DND-41 (cell line): ENCODE measurements around the gene RNF4.
A peak's percentile ranks its signal among the peaks of the same experiment; 100 is the strongest.

Source experiments
- ATAC-seq: fragments of 200-7000 bp; cut with Tn5 transposase; 3 replicates; pipeline ENCODE4 v1.9.1; 2021; ENCODE audit warnings: low read depth; ENCODE audit not compliant: insufficient read depth
- DNase-seq: peaks from one replicate; pipeline ENCODE4 v3.0.0-alpha.2; 2020
- H2AFZ ChIP-seq: 2 replicates; pipeline ENCODE4 v1.6.0; 2012; ENCODE audit warnings: low read depth, low read length
- H3K27ac ChIP-seq: 2 replicates; pipeline ENCODE4 v1.5.1; 2012; ENCODE audit warnings: low read length, inconsistent platforms
- H3K27me3 ChIP-seq: fragments of 200-600 bp; sonication (generic); 2 replicates; pipeline ENCODE4 v1.6.0; 2012; ENCODE audit warnings: low read length, mild to moderate bottlenecking, inconsistent platforms; ENCODE audit not compliant: insufficient read depth, poor library complexity
- H3K36me3 ChIP-seq: 2 replicates; pipeline ENCODE4 v1.5.1; 2012; ENCODE audit warnings: low read length, inconsistent platforms; ENCODE audit not compliant: insufficient read depth
- H3K4me1 ChIP-seq: 2 replicates; pipeline ENCODE4 v1.5.1; 2012; ENCODE audit warnings: mild to moderate bottlenecking, low read length; ENCODE audit not compliant: insufficient read depth
- H3K4me2 ChIP-seq: 2 replicates; pipeline ENCODE4 v1.6.0; 2012; ENCODE audit warnings: mild to moderate bottlenecking, moderate library complexity, low read length, inconsistent platforms; ENCODE audit not compliant: insufficient read depth
- H3K4me3 ChIP-seq, 2 experiments: fragments of 200-600 bp in 1 of 2; shearing (Covaris generic) in 1 of 2; 2 replicates each; pipeline ENCODE4 v1.5.1; 2012 to 2016; ENCODE audit warnings: inconsistent platforms in 2 of 2, low read length in 2 of 2, mild to moderate bottlenecking in 2 of 2, low read depth in 1 of 2, moderate library complexity in 1 of 2
- H3K79me2 ChIP-seq: 2 replicates; pipeline ENCODE4 v1.6.0; 2012; ENCODE audit warnings: low read length, inconsistent platforms; ENCODE audit not compliant: insufficient read depth
- H3K9ac ChIP-seq: 2 replicates; pipeline ENCODE4 v1.6.0; 2012; ENCODE audit warnings: low read depth, mild to moderate bottlenecking, inconsistent platforms, low read length, moderate library complexity
- H3K9me3 ChIP-seq: 2 replicates; pipeline ENCODE4 v1.5.1; 2012; ENCODE audit warnings: low read length, moderate library complexity, mild to moderate bottlenecking, inconsistent platforms; ENCODE audit not compliant: insufficient read depth, severe bottlenecking
- H4K20me1 ChIP-seq: 2 replicates; pipeline ENCODE4 v1.6.0; 2012; ENCODE audit warnings: low read length; ENCODE audit not compliant: insufficient read depth
- EZH2 ChIP-seq: IDR thresholded peaks from 3 replicates; pipeline ENCODE4 v1.6.1; 2012; ENCODE audit warnings: borderline replicate concordance, low read depth, mild to moderate bottlenecking, moderate library complexity, low read length, inconsistent platforms; ENCODE audit not compliant: severe bottlenecking
- TF ChIP-seq, protein P1 (sequence below): IDR thresholded peaks from 2 replicates; pipeline ENCODE4 v1.5.1; 2012; ENCODE audit warnings: borderline replicate concordance, low read length, moderate library complexity, mild to moderate bottlenecking; ENCODE audit not compliant: poor library complexity, severe bottlenecking; ENCODE audit errors: extremely low read depth

RNF4 gene

DNA sequence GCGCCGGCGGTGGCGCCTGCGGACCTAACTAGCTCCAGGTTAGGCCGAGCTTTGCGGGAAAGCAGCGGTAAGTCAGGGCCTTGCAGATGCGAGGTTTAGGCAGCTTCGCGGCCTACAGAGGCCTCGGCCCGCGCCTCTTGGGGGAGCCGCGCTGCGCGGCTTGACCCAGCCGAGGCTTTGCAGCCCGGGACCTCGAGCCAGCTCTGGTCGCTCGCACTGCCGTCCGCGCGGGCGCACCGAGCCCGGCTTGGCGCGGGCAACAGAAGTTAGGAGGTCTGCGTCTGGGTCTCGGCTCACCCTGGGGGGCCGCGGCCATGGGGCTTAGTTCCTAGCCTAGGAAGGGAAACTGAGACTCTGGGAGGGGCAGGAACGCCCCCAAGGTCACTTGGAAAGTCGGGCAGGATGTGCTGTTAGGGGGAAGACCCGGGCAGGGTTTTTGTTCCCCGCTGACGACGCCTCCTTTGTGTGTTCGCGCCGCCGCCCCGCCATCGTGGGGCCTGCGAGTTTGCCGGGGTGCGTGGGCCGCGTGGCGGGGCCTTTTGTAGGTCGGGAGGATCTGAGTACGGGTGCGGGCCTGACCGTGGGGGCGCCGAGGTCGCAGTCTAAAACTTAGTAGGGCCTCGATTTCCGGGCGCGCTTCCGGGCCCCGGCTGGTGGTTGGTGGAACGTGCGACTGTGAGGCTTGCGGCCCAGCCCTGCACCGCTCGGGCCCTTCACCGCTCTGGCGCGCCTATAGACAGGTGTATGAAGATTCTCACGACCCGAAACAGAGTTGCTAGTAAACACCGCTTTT is 482 bp downstream of the RNF4 start:
- peak; percentile 78 for DNase-seq
- peak overlapping the region; percentile 83 for H3K4me2 ChIP-seq
- H3K27me3 ChIP-seq = no peaks in the 10 kb centered on the region
- peak overlapping the region; percentile 76 for H2AFZ ChIP-seq
- no peaks in the 10 kb centered on the region for H3K9me3 ChIP-seq
- H3K79me2 ChIP-seq = peaks cover 70% of the 10 kb centered on the region
- TF ChIP-seq, protein P1, sequence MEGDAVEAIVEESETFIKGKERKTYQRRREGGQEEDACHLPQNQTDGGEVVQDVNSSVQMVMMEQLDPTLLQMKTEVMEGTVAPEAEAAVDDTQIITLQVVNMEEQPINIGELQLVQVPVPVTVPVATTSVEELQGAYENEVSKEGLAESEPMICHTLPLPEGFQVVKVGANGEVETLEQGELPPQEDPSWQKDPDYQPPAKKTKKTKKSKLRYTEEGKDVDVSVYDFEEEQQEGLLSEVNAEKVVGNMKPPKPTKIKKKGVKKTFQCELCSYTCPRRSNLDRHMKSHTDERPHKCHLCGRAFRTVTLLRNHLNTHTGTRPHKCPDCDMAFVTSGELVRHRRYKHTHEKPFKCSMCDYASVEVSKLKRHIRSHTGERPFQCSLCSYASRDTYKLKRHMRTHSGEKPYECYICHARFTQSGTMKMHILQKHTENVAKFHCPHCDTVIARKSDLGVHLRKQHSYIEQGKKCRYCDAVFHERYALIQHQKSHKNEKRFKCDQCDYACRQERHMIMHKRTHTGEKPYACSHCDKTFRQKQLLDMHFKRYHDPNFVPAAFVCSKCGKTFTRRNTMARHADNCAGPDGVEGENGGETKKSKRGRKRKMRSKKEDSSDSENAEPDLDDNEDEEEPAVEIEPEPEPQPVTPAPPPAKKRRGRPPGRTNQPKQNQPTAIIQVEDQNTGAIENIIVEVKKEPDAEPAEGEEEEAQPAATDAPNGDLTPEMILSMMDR = peak; percentile 12
- TF ChIP-seq EZH2 = no peak
- H4K20me1 ChIP-seq = peaks cover 49% of the 10 kb centered on the region
- peak; percentile 72 for ATAC-seq
- peak overlapping the region; percentile 96 for H3K27ac ChIP-seq
- peaks cover 44% of the 10 kb centered on the region for H3K4me1 ChIP-seq
- H3K4me3 ChIP-seq = peak overlapping the region; percentile 89 to 96
- peaks cover 36% of the 10 kb centered on the region for H3K36me3 ChIP-seq
- H3K9ac ChIP-seq = peak overlapping the region; percentile 95

DNA sequence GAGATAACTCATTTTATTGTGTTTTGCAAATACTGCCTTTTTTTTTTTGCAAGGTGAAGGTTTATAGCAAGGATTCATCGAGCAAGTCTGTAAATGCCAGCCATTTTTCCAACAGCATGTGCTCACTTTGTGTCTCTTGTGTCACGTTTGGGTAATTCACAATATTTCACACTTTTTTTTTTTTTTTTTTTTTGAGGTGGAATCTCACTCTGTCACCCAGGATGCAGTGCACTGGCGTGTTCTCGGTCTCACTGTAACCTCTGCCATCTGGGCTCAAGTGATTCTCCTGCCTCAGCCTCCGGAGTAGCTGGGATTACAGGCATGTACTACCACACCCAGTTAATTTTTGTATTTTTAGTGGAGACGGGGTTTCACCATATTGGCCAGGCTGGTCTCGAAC is 1.9 kb downstream of the RNF4 start:
- peaks cover 46% of the 10 kb centered on the region for H3K4me1 ChIP-seq

DNA sequence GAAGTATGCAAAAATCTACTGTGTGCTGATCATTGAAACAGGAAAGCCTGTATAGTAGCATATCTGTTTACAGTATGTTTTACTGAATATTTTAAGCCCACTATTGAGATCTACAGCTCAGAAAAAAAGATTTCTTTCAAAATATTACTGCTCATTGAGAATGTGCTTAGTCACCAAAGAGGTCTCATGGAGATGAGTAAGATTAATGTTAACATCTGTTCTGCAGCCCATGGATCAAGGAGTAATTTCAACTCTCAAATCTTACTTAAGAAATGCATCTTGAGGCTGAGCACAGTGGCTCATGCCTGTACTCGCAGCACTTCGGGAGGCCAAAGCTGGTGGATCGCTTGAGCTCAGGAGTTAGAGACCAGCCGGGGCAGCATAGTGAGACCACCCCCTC is 3.3 kb downstream of the RNF4 start:
- Histone ChIP-seq H3K36me3 (peaks cover 53% of the 10 kb centered on the region), H4K20me1 (peaks cover 75% of the 10 kb centered on the region), H3K4me1 (peaks cover 45% of the 10 kb centered on the region)

More for the DNA sequence above, 1.9 kb downstream of the RNF4 start:
- H3K4me3 ChIP-seq = peak overlapping the region in 1 of 2 experiments; percentile 89; a peak in 2 of 4 replicates
- ATAC-seq = no peak
- H3K36me3 ChIP-seq = peaks cover 42% of the 10 kb centered on the region
- no peaks in the 10 kb centered on the region for H3K9me3 ChIP-seq
- DNase-seq = no peak
- TF ChIP-seq, protein P1 = no peak
- TF ChIP-seq EZH2 = no peak
- no peaks in the 10 kb centered on the region for H3K27me3 ChIP-seq
- peak overlapping the region; percentile 96; the same call in 1 of the 2 replicates for H3K27ac ChIP-seq
- peaks cover 84% of the 10 kb centered on the region for H3K79me2 ChIP-seq
- H2AFZ ChIP-seq = no peak overlapping the region
- H3K9ac ChIP-seq = peak overlapping the region; percentile 95
- peak overlapping the region; percentile 83 for H3K4me2 ChIP-seq
- peaks cover 61% of the 10 kb centered on the region for H4K20me1 ChIP-seq

More for the DNA sequence above, 3.3 kb downstream of the RNF4 start:
- H3K4me3 ChIP-seq = no peak overlapping the region
- H3K4me2 ChIP-seq = peak overlapping the region; percentile 83
- H3K9me3 ChIP-seq = no peaks in the 10 kb centered on the region
- no peak overlapping the region for H3K27ac ChIP-seq
- no peak overlapping the region for H2AFZ ChIP-seq
- no peaks in the 10 kb centered on the region for H3K27me3 ChIP-seq
- H3K79me2 ChIP-seq = peaks cover 94% of the 10 kb centered on the region
- ATAC-seq (no peak), DNase-seq (no peak)
- H3K9ac ChIP-seq = no peak overlapping the region
- TF ChIP-seq EZH2 = no peak
- TF ChIP-seq, protein P1 = no peak
